Stimulated activated CD4-positive, alpha-beta T cell treated with anti-CD3 and anti-CD28 coated beads, Interleukin-1b, Interleukin-23, amount 100 ng/mL, for 4 hours (primary cell): ENCODE measurements around the gene FOXA3.

Source experiments
- DNase-seq, 2 donors: peaks; one replicate each; pipeline ENCODE4 v3.0.0-alpha.2; 2020; ENCODE audit warnings: low read depth in 2 of 2

The FOXA3 gene

DNA sequence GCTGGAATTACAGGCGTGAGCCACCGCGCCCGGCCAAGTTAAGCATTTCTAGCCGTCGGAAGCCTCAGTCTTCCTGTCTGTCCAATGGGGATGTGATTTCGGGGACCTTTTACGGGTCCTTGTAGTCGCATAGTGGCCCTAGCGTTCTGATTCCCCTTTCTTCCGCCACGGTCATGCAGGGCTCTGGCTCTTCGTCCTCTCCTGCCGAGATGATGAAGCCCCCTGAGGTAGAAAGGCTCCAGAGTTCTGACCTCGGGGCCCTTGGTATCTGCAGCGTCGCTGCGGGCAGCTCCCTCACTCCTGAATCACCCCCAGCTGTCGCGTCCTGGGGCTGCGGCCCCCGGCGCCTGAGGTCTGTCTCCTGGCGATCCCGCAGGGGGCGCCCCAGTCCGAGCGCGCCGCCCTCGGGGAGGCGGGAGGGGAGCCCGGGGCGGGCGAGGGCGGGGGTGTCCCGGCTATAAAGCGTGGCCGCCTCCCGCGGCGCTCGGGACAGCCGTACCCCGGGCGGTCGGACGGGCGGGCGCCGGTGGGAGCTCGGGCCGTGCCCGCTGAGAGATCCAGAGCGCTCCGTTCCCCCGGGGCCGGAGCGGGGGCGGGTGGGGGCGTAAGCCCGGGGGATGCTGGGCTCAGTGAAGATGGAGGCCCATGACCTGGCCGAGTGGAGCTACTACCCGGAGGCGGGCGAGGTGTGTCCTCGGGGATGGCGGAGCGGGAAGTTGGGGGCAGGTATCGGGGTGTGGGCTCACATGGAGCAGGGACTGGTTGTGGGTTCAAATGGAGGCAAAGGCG is at the start of gene FOXA3:
FOXA3 (plus strand) TSS at position 487 of the 789 bp plus-strand sequence; CDS start at position 618, 131 bp downstream.
- DNase-seq, result peak in 1 of 2 donors; percentile 54

DNA sequence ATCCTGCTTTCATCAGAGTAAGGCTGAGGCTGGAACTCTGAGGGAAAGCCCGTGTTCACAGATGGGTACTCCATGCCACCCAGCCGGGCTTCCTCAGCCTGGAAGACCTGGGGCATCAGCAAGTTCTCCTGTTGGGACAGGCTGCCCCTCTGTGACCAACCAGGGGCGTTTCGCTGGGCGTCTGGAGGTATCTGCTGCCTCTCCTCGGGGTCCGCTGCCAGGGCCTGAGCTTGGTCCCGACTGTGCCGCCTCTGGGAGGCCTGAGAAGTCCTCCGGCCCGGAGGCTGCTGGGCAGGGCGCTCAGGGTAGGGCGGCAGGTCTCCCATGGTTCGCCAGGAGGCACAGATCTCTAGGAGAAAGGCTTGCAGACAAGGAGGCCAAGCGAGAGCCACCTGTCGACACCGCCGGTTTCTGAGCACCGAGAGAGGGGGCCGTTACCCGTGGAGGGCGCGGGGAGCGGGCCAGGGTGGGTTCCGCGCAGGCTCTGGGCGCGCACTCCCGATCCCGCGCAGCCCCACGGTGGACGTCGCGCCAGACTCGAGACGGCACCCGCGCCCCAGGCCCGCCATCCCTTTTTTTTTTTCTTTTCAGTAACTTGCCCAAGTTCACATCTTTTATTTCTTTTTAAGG is 49.2 kb upstream of the FOXA3 start, which contains the start of gene RSPH6A:
RSPH6A (minus strand) TSS at position 458 of the 630 bp plus-strand sequence; CDS start at position 326, 132 bp downstream.
- DNase-seq, result no peak

DNA sequence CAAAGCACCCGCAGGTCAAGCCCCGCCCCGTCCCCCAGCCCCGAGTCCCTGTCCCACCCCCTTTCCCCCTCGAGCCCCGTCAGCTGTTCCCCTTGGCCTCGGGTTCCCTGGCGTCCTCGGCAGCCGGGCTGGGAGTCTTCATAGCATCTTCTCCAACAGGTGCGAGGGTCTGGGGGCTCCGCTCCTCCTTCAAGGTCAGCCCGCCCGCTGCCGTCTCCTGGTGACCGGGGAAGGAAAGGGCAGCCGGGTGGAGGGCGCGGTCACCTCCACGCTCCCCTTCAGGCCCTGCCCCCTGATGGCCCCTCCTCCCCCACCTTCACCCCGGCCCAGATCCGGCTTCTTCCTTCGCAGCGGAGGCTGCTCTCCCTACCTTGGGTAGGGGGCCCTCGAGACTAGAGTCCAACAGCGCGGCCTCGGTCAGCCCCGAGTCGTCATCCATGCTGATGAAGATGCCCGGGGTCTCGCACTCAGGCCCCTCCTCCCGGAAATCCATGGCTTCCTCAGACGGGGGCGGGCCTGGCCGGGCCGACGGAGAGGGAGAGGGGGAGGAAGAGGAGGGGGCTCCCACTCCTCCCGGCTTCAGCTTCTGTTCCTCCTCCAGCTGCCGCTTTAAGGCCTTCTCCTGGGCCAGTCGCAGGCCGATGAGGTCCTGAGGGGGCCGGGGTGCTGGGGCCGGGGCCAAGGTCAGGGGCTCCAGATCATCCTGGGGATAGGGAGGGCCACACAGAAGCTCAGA is 48.5 kb upstream of the FOXA3 start:
- DNase-seq, result no peak

DNA sequence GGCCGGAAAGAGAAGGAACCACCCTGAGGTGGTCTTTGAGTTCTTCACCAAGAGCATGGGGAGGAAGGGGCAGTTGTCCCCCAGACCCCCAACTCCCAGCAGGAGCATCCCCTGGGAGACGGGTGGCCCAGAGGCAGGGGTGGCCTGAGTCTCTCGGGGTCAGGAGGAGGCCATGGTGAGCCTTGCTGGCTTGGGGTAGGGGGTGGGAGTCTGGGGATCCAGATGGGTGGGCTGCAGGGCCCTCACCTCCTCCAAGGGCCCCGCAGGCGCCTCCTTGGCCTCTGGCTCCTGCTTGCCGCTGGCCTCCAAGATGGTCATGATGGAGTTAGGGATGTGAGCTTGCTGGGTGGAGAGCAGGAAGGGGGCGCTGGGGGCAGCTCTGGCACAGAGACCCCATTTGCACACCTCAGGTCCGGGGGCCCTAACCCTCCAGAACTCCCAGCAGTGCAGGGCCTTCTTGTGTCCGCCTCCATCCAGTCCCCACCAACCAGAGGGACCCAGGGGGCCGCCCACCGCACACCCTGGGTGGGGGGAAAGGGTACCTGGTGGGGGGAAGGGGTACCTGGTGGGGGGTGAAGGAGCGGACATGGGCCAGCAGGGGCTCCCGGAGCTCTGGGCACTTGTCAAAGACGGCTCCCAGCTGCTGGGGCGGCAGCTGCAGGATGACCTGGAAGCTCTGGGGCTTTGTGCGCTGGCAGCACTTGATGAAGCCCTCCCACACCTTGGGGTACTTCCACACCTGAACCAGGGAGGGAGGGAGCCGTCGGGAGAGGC is 47.7 kb upstream of the FOXA3 start:
- DNase-seq, result no peak

DNA sequence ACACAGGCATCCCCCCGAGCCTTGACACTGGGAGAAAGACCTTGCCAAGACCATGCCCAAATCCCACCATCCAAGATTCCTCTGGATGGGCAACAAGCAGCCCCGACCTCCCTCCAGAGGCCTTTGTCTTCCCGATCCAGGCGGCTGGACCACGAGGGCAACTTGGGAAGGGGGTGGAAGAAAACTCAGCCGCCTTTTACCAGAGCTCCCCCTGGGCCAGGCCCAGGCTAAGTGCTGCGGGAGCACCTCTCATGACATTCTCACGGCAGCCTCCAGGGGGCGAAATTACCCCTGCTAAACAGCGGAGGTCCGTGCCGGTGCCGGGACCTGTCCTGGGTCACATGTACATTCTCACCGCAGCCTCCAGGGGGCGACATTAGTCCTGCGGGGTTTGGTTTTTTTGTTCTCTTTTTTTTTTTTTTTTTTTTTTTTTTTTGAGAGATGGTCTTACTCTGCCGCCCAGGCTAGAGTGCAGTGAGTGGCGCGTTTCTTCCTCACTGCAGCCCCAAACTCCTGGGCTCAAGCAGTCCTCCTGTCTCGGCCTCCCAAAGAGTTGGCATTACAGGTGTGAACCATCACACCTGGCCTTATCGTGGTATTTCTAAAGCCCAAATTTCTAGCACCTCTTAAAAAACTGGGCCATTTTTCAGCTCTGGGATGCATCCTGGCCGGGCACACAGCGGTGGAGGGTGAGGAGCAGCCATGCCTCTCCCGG is 47.0 kb upstream of the FOXA3 start:
- DNase-seq, result peak; percentile 95 to 96

DNA sequence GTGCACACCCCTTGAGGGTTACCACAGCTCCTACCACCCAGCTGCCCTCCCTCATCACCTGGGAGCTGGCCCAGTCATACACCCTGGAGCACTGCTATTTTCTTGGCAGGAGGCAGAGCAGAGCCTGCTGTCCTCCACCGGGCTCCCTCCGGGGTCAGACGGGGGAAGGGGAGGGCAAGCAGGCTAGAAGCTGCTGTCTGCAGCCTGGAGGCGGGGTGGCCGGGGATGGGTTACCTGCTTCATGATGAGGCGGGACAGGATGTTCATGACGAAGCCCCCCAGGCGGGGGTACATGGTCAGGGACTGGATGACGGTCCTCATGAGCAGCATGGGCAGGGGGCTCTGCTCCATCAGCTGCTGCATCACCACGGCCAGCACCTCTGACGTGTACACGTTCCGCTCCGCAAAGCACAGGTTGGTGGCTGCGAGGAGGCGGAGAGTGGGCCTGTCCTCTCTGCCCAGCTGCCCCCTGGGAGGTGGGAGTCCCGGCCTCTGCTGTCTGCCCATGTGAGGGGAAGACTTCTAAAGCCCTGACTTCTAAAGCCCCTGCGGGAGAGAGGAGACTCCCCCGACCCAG is 46.3 kb upstream of the FOXA3 start:
- DNase-seq, result no peak

DNA sequence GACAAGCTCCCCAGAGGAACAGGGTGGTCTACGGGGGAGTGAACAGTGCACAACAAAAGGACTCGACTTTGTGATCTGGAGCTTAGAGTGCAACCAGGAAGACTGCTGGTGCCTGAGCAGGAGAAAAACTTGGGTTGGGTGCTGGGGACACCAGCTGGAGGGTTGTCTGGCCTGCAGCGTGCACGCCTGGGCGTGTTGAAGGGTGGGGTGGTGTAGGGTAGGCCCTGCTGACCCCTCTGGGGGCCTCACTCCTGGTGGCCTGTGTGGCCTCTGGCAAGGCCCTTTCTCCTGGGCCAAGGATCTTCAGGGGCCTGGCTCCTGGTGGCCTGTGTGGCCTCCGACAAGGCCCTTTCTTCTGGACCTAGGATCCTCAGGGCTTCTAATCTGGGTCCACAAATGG is 44.4 kb upstream of the FOXA3 start:
- no peak for DNase-seq

DNA sequence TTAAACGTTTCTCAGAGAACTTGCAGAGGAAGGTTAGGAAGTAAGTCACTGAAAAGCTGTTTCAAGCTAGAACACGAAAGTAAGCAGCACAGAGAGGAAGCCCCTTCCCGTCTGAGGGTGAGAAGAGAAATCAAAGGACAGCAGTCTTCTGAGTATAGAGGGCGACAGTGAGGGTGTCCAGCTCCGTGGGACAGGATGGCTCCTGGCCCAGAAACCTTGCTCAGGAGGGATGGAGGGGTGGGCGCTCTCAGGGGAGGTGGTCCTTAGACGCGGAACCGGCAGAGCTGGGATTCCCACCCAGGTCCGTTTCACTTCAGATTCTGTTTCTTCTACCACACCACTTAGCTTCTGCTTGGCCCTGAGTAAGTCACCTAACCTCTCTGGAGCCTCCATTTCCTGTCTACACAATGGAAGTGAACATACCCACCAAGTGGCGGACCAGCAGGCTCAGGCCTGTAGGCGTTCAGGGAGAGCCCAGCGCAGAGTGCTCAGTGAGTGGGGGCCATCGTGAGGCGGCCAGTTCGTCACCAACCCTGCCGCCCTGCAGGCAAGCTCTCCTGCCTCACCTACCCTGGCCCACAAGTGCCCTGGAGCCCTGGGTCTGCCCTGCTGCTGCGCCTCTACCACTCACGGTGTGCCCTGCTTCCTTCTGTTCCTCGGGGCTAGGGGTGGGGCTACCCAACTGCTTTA is 43.6 kb upstream of the FOXA3 start:
- no peak for DNase-seq

DNA sequence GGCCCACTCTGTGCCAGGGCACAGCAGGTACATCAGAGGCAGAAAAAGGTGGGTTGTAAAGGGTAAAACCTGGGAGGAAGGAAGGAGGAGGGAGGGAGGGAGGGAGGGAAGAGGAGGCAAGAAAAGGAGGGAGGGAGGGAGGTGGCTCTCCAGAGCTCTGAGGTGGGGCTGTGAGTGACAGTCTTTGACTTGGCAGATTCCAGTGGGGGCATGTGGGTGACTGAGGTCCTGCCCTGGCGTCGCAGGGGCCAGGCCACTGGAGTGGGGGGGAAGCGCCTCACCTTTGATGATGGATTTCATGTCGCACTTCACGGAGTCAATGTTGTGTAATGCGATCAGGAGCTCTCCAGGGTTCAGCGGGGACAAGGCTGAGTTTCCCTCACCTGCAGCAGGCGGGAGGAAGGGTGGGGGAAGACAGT is 43.0 kb upstream of the FOXA3 start:
- no peak for DNase-seq

DNA sequence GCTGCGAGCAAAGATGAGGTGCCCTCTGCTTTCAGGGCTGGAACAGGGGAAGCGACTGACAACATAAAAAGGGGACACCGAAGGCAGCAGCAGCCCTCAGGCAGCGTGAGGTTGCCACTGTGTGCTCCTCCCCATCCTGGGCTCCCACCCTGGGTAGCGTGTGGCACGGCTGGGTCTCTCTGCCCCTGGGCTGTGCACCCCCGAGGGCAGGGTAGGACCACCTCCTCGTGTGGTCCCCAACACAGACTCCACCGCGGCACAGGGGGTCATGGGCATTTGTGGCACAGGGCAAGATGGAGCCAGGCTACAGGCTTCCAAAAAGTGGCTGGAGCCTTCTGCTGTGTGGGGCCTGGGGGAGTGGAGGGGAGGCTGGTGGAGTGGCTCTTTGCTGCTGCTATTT is 42.6 kb upstream of the FOXA3 start:
- DNase-seq, result no peak

DNA sequence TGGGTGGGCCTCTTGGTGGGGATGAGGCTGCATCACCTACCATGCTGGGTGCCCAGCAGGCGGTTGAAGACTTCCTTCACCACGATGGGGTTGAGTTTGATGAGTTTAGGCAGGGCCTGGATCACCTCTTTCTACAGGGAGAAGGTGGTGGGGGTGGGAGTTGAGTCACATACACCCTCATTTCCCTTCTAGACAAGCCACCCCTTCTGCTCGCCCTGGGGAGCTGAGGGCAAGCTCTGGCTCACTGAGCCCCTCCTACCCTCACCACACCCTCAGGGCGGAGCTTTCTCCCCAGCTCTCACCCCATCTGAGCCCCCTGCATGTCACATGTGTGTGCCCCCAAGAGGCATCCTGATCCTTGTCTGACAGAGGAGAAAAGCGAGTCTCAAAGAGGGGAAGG is 41.4 kb upstream of the FOXA3 start:
- no peak for DNase-seq

DNA sequence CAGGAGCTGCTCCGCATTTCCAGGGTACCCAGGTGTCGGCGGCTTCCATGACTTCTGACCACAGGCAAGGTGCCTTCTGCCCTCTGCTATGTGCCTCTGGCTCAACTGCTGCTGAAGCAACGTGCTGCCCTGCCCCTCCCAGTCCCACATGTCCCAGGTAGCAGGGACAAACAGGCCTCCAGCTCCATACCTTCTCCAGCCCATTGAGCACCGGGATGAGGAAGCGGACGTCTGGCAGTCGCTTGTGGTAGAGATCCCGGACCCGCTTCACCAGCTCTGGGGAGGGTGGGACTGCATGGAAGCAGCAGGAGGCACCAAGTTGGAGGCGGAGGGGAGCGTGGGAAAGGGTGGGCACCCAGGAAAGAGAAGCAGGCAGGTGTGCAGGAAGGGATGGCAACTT is 40.9 kb upstream of the FOXA3 start:
- no peak for DNase-seq

DNA sequence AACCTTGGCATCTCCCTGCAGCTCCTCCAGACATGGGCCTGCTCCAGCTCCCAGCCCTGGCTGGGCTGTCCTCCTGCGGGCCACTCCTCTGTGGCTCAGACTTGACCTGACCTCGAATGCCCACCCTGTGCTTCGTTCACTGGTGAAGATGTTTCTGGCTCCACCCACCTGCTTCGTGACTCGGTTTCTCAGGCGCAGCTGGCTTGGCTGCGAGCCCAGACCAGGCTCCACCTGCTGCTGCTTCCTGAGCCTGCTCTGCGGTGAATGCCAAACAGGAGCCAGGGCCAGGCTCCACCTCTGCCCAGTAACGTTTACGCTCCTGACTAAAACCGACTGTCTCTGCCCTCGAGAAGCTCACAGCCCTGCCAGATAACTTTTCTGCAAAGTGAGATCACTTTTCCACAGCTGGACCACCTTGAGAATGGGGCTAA is 40.1 kb upstream of the FOXA3 start:
- DNase-seq, result no peak

DNA sequence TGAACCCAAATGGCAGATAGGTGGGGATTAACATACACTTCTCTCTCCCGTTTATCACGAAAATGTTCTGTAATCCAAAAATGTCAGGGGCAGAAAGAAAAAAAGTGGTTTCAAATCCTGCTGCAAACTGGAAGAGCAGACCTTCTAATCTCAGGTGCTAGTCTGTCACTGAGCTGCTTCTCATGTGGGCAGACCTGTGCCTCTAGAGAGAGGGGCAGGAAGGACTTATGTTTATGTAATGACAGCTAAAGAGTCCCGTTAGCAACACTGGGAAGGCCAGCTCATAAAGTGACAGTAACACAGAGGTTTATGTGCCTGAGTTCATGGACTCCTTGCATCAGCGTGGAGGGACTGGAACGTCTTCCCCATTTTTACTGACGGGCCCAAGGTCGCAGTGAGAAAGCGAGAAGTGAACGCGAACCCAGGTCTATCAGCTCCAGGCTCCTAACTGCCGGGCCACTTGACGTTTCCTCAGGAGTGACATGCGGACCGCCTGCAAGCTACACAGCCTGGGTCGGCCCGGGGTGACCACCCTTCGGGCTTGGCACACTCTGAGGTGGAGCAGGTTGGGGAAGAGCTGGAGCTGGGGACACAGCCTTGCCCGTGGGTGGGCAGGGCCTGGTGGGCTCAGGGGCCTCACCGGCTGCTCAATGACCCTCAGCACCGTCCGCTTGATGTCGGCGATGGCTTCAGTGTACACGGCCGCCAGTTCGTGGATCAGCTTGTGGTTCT is 39.4 kb upstream of the FOXA3 start:
- no peak for DNase-seq

DNA sequence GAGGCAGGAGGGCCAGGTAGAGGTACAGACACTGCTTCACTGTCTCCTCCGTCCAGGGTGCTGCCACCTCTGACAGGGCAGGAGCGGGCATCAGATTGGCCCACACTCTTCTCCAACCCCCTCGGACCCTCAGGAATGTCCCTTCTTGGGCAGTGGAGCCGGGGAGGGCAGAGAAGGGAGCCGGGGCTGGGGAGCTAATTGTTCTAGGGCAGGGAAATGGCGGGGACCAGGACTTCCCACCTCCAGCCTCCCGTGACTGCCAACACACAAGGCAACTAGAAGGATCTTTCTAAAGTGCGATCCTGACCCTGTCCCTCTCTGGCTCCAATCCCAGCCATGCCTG is 38.9 kb upstream of the FOXA3 start:
- no peak for DNase-seq

DNA sequence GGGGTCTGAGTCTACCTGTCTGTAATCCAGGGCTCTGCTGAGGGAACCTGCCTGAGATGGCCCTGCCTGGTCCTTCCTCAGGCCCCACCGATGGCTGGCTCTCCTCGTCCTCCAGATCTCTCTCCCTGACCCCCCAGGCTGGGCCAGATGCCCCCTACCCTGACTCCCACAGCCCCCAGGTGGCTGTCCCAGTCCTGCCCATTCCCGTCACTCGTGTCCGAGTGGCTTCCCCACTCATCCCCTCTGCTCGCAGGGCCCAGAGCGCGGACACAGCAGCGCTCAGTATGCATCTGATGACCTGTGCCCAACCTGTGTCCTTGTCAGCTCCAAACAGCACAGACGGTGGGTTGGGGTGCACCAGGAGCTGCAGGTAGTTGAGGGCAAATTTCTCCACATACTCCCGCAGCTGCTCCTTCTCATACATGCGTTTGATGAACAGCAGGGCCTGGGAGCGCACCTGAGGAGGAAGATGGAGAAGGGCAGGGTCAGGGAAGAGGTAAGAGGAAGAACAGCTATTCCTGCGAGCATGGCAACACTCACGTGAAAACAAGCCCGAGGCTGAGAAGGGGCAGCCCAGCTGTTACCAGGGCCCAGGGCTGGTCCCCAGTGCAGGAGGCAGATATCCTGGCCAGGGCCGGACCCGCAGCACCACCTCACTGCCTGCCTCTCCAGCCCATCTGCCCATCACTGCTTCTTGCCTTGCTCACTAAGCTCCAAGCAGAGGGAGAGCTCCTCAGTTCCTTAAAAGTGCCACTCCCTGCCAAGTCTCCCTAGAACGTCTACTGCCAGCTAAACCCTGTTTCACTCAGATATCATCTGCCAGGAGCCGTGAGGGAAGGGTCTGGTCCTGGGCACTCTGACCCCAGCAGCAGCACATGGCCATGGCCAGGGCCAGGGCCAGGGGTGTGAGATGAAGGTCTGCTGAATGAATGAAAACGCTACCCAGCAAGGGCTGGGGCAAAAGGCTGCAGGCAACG is 37.9 kb upstream of the FOXA3 start:
- DNase-seq, result no peak

DNA sequence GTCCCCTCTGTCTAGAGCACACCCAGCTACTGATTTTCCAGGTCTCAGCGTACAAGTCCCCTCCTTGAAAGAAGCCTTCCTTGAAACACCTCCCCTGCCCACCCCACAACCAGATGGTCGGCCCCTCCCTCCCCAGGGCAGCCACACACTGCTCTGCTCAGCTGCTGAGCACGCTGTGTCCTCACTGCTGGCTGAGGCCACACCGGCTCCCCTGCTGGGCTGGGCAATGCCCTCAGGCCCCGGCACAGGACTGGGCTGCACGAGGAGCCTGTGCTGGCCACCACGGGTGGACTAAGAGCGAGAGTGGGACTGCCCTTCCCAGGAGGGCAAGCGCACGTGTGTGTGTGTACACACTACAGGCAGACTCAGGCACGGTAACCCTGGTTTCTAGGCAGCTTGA is 37.2 kb upstream of the FOXA3 start:
- DNase-seq, result no peak

DNA sequence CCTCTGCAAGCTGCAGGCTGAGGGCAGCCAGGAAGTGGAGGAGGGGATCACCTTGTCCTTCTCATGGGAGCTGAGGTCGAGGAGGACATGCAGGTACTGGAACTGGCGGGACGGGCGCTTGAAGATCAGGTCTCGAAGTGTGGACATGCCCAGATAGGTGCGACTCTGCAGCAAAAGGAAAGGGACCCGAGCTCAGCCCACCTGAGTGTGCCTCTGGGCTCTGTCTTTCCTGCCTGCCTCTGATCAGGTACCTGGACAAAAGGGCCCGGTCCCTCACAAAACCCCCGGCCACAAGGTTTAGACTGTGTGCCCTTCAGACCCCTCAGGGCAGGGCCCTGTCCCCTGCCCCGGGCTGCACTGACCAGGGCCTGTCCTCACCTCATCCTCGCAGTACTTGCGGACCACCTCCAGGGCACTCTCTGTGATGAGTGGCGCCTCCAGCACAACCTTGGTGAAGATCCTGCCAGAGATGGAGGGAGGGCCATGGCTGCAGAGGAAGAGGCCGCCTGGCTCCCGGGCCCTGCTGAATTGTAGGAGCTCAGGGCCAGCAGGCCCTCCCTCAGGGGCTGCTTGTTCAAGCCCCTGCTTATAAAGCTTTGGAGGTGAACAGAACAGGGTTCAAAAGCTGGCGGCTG is 36.5 kb upstream of the FOXA3 start:
- no peak for DNase-seq
